Fibroblast of villous mesenchyme (primary cell): ENCODE measurements around the gene HIBADH. TPM values are rescaled to one million over a fixed set of nuclear protein-coding genes. Genes with fewer than 3 reads are reported as not detected.

Experiments used
- DNase-seq: peaks from one replicate; pipeline ENCODE4 v3.0.0-alpha.2; 2010; ENCODE audit warnings: low read depth
- H3K4me3 ChIP-seq: 2 replicates; pipeline ENCODE4 v1.5.1; 2011; ENCODE audit warnings: low read depth, mild to moderate bottlenecking, low read length
- CTCF ChIP-seq: IDR thresholded peaks from 2 replicates; pipeline ENCODE4 v1.5.1; 2012; ENCODE audit warnings: low read depth, mild to moderate bottlenecking, low read length; ENCODE audit not compliant: insufficient read depth
- total RNA-seq: library from RNA; depleted of rRNA; stranded (reverse); fragments of >200 nt; gene quantifications from 2 replicates; pipeline ENCODE4 v1.2.3, GENCODE V29; 2012

Gene HIBADH
- total RNA-seq, 1 donor = 70.0 TPM

GRCh38 chr7:27535795-27536194, 126.9 kb downstream of the HIBADH start:
- no peak for TF ChIP-seq CTCF
- no peak for DNase-seq
- H3K4me3 ChIP-seq = no peak overlapping the region

- H3K4me3 ChIP-seq = no peak overlapping the region
- no peak for DNase-seq
- TF ChIP-seq CTCF = no peak
Observed at GRCh38 chr7:27533652-27534081, 129.0 kb downstream of the HIBADH start.

- DNase-seq = peak; percentile 53
- no peak for TF ChIP-seq CTCF
- H3K4me3 ChIP-seq = no peak overlapping the region
Observed at GRCh38 chr7:27532314-27532713, 130.4 kb downstream of the HIBADH start.

- no peak overlapping the region for H3K4me3 ChIP-seq
- no peak for TF ChIP-seq CTCF
- peak; percentile 53 for DNase-seq
Observed at GRCh38 chr7:27527348-27527714, 135.4 kb downstream of the HIBADH start.

GRCh38 chr7:27526611-27527347, 135.9 kb downstream of the HIBADH start:
- H3K4me3 ChIP-seq = no peak overlapping the region
- TF ChIP-seq CTCF = no peak
- DNase-seq = no peak

GRCh38 chr7:27526131-27526530, 136.6 kb downstream of the HIBADH start:
- DNase-seq = no peak
- no peak for TF ChIP-seq CTCF
- no peak overlapping the region for H3K4me3 ChIP-seq

- no peak for TF ChIP-seq CTCF
- no peak overlapping the region for H3K4me3 ChIP-seq
- no peak for DNase-seq
Observed at GRCh38 chr7:27523321-27523720, 139.4 kb downstream of the HIBADH start.
